ENCODE data around the gene ACVRL1.
A peak's percentile ranks its signal among the peaks of the same experiment; 100 is the strongest.
"Not testable (repeated sequence)": the region's sequence is repeated elsewhere in the genome, so short reads cannot be mapped to it uniquely, and the experiment has no call there.

ACVRL1 gene

DNA sequence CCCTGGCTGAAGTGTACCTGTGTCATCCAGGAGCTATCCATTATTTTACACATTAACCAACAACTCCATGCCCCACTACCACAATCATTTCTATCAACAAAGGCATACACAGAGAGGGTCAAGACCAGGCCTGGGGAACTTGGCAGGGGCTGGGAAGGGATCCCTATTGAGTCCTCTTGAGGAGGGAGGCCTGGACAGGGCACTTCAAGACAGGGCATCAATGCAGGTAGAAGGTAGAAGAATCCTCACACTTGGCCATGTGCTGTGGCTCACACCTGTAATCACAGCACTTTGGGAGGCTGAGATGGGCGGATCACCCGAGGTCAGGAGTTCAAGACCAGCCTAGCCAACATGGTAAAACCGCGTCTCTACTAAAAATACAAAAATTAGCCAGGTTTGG is 32.8 kb upstream of the ACVRL1 start:
- no peak for DNase-seq

DNA sequence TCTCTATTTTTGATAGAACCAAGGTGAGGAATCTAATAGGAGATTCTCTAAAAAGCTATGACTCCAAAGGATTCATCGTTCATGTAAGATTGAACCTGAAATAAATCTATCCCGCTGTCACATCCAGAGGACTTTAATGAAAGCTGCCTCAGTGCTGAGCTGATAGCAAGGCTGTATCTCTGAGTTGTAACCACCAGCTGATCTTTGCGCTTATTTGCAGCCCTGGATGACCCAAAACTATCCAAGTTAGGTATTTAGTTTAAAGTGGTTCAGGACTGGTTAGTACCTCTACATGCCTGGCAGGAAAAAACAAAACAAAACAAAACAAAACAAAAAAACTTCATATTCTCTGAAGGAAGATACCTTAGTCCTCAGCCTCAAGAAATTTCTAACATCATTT is 28.2 kb upstream of the ACVRL1 start:
- no peak for DNase-seq

DNA sequence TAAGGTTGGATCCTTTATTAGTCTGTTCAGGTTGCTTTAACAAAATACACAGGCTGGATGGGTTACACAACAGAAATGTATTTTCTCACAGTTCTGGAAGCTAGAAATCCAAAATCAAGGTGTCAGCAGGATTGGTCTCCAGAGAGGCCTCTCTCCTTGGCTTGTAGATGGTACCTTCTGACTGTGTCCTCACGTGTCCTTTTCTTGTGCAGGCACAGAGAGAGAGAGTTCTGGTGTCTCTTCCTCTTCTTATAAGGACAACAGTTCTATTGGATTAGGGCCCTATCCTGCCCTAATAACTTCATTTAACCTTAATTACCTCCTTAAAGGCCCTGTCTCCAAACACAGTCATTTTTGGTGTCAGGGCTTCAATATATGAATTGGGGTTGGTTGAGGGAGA is 24.0 kb upstream of the ACVRL1 start:
- DNase-seq = no peak

DNA sequence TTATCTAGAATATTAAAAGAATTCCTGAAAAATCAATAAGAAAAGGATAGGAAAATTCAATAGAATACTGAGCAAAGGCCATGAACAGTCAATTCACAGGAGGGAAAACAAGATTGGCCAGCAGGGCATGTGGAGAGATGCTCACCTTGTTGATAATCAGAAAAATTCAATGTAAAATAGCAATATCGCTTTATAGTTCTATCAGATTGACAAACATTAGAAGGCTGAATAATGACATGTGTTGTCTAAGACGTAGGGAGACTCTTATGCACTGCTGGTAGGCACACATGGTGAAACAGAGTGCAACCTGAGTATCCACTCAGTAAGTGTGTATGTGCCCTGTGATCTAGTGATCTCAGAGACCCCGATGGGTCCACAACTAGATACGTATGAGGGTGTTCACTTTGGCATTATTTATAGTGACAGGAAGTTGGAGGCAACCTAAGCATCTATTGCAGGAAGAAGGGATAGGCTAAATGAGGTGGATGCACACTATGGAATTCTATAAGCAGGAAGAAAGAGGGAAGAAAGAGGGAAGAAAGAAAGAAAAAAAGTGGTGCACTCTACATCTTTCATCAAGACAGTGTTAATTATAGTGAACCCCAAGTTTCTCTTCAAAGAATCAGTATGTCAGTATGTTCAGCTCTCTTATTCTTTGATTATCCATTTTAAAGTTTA is 23.2 kb upstream of the ACVRL1 start:
- DNase-seq = no peak

DNA sequence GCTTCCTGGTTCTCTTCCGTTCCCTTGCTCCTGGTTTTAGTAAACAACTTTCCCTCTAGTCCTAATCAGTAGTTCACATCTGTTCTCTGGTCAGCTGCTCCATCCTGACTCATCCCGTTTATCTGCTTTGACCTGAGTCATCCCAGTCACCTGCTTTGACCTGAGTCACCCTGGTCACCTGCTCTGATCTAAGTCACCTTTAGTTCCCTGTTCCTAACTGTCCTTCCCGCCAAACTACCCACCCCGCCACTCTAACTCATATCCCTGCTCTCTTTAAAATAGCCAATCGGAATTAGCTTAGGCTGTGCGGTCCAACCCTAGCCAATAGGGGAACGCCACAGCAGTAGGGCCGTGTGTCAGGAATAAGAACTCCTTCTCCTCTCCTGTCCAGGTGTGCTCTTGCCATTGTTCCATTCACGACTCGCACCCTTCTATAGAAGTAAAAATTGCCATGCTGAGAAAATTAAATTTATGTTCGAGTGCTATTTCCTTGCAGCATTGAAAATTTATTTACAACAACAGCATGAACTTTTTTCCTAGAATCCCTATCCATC is 22.6 kb upstream of the ACVRL1 start:
- DNase-seq = no peak

DNA sequence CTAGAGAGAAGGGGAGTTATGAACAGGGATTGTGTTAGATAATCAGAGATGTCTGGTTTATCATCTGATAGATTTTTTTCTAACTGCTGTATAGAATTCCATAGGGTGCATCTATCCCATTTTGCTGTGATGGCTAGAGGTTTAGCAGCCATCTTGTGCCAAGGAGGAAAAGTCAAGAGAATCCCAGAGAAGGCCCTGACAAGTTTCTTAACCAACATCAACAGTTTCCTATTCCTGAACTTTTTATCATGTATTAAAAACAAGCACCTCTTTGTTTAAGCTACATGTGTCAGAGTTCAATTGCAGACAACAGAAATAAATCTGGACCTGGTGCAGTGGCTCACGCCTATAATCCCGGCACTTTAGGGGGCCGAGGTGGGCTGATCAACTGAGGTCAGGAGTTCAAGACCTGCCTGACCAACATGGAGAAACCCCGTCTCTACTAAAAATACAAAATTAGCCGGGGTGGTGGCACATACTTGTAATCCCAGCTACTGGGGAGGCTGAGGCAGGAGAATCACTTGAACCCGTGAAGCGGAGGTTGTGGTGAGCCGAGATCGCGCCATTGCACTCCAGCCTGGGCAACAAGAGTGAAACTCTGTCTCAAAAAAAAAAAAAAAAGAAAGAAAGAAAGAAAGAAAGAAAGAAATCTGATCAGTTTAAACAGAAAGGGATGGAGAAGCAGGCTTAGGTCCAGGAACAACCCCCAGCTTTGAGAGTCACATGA is 21.8 kb upstream of the ACVRL1 start:
- DNase-seq = not testable (repeated sequence)

DNA sequence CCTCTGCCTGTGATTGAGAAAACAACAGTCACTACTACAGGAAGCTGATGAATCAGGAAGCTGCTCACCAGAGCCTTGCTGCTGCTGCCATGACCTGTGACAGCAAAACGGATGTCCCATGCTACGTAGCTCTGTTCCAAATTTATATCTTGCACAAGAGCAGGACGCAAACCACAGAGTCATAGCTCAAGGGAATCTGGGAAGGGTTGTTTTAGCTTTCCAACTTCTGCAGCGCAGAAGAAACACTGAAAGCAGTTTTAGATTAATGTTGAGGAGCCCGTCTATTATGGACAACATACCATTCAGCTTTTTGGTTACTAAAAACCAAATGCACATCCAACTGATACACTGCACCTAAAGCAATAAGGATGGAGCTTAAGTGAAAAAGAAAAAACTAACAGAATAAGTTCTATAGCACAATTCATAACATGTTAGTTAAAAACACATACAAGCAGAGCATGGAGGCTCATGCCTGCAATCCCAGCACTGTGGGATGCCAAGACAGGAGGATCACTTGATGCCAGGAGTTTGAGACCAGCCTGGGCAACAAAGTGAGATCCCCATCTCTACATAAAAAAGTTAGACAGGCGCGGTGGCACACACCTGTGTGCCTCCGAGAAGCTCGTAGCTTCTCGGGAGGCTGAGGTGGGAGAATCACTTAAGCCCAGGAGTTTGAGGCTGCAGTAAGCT is 21.1 kb upstream of the ACVRL1 start:
- DNase-seq = no peak

DNA sequence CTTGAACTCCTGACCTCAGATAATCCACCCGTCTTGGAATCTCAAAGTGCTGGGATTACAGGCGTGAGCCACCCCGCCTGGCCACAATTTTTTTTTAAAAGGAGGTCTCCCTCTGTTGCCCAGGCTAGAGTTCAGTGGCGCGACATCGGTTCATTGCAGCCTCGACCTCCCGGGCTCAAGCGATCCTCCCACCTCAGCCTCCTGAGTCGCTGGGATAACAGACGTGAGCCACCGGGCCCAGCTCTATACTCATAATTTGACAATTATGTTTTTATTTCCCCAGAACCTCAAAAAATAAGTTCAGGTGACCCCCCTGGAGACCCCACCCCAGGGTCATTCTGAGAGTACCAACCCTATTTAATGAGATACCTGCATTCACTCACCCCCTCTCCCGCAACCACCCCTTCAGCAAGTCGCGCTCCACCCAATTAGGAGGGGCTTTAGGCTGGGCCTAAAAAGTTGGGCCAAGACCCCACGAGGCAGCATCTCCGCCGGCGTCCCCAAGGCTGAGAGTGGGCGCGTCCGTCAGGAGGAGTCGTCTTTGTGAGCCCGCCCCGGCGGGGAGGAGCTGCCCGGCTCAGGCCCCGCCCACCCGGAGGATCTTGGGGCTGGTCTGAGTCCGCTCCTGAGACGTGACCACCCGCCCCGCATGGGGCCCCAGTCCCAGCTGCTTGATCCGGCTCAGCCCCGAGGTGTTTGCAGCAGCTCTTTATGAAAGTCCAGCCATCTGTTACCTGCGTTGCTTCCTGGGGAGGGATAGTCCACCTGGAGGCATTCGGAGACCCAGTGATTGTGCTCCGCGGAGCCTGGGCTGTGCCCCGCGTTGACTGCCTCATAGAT is 19.6 kb upstream of the ACVRL1 start, which contains the start of gene ANKRD33:
ANKRD33 (plus strand) TSS at position 628 of the 840 bp plus-strand sequence; CDS start at position 712, 84 bp downstream.
- no peak for DNase-seq

DNA sequence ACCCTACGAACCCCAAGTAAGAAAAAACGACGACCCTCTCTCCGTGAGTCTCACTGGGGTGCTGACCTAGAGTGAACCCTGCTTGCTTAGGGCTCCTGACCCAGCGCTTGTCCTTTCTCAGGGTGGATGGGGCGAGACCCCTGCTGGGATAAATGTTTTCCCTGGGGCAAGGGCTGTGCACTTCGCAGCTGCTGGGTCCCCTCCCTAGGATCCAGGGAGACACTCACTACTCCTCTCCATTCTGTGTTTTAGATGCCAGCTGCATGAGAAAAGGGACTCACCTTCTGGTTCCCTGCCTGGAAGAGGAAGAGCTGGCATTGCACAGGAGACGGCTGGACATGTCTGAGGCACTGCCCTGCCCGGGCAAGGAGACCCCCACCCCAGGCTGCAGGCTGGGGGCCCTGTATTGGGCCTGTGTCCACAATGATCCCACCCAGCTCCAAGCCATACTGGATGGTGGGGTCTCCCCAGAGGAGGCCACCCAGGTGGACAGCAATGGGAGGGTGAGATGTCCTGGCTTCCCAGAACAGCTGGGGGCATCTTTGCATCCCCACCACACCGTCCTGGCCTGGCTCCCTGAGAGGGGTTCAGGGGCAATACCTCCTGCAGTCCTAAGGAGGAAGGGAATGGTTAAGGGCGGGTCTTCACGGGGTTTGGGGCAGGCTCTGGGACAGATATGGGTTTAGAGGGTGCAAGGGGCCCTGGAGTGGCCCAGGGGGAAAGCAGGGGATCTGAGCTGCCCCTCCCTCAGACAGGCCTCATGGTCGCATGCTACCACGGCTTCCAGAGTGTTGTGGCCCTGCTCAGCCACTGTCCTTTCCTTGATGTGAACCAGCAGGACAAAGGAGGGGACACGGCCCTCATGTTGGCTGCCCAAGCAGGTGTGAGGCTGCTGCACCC is 18.7 kb upstream of the ACVRL1 start:
- DNase-seq = no peak

DNA sequence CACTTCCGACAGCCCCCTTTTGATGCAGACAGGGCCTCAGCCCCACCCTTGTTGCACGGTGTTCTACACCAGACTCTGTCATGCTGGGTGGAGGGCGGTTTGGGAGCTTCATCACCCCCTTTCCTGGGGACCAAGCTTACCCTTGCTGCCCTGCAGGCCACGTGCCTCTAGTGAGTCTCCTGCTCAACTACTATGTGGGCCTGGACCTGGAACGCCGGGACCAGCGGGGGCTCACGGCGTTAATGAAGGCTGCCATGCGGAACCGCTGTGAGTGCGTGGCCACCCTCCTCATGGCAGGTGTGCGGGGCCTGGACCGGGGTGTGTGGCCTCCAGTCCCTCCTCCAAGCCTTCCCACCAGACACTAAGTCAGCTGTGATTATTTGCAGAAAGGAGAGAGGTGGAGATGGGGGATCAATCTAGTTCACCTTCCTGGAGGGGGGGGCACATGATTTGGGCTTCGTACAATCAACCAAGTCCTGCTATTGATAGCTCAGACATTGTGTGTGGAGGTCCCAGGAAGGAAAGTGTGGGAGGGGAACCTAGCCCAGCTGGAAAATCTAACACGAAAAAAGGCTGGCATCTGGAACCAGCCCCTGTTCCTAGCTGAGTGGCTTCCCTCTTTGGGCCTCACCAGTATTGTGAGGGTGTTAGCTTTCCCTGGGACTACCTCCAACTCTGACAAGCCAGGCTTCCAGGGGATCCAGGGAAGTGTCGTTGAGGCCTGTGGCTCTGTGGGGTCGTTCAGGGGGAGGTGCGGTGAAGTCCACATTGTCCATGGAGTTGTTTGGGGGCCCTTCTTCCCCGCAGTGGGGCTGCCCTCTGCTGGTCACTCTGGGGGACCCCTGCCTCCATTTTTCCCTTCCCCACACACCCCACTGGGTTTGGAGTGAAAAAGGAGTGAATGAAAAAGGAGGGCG is 17.8 kb upstream of the ACVRL1 start:
- DNase-seq = no peak

DNA sequence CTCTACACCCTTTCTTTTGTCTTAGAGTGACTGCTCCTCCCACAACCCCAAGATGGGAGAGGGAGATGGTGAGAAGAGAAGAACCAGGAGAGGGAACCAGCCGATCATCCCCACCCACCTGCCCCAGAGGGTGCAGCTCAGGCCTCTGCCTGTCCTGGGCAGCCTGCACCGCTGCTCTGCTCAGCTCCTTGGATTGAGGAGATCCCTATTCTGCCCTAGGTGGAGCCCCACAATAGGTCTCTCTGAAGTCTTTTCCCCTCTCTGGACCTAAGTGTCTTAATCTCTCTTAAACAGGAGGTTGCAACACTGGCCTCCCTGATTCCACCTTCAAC is 17.2 kb upstream of the ACVRL1 start:
- DNase-seq = no peak

DNA sequence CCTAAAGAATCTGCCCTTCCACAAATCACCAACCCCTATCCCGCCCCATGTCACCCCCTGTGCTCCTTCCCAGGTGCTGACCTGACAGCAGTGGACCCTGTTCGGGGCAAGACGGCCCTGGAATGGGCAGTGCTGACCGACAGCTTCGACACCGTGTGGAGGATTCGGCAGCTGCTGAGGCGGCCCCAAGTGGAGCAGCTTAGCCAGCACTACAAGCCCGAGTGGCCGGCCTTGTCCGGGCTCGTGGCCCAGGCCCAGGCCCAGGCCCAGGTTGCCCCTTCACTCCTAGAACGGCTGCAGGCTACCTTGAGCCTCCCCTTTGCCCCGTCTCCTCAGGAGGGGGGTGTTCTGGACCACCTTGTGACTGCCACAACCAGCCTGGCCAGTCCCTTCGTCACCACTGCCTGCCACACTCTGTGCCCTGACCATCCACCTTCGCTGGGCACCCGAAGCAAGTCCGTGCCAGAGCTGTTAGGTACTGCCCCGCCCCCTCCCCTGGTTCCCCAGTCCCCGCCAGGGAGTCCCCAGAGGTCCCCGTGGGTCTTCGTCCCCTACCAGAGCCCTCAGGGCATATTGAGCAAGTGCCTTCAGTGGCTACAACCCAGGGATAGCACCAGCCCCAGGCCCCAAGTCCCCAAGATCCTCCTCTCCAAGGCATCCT is 16.7 kb upstream of the ACVRL1 start:
- no peak for DNase-seq

DNA sequence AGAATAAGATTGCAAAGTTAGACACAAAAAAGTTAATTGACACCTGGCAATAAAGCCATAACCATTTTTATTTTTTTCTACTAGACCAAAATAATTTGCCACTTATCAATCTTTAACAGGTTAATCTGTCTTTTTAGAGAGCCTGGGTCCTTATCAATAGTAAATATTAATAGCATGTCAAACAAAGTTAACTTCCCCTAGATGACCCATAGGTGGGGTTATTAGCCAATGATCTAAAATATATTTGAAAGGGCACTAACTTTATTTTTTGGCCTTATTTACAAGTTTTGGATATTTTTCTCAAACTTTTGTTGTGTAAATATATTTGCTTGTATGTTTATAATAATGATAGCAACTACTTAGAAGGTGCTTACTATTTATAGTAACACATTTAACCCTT is 15.5 kb upstream of the ACVRL1 start:
- DNase-seq = peak in 1 of 2 experiments; percentile 11

DNA sequence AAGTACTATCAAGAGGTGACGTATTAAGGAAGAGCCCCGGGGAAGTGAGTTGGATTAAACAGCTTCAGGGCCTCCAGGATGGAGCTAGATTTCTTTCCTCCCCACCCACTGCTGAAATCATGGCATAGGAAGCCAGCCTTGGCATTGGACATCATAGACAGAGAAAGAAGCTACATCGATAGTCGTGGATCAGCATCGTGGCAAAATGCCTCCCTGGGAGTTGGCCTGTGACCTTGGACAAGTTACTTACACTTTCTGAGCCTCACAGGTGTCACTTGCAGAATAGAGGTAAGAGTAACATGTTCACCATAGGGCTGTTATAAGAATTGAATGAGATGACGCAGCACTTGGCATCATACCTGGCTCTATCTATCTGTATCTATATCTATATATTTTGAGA is 13.5 kb upstream of the ACVRL1 start:
- DNase-seq = no peak

DNA sequence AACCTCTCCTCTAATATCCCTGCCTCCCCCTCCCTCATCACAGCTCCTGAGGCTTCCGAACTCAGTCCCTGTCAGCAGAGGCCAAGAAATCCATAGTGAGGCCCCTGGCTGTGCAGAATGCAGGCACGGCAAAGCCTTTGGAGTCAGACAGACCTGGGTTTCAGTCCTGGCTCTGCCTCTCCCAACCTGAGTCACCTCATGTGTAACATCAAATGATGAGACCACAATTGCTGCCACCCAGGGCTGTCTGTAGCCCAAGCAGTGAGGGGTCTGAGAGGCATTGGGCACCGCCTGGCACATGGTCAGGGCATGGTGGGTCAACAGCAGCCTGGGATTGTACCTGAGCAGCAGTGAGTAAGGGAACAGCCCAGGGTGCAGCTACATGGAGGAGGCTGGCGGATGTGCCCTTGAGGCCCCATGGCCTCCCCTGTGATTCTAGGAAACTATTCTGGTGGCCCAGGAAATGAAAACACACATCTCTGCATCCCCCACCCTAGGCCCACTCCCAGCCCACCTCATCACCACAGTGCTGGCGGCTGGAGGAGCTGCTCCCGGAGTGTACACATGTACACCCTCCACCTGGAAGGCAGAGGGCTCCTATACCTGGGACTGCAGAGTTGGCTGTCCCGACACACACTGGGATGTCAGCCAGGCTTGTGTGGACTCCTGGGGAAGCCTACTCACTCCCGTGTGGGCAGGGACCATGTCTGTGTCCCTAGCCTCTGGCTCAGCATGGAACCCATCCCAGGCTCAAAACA is 11.7 kb upstream of the ACVRL1 start:
- no peak for DNase-seq

DNA sequence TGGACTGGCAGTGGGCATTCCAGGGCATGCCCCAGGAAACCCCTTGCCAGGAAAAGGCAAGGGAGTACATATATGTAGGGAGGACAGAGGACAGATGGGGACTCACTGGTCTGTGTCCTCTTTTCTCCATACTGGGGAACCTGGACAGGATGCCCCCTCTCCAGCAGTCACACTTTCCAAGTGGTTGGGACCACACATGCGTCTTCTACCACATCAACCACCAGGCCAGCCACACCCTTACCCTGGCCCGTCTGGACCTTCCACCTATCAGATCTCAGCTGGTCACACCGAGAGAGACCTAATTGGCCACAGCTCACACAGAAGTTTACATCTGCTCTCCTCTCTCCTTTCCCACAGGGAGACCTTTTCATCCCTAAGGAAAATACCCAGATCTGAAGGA is 11.1 kb upstream of the ACVRL1 start:
- DNase-seq = no peak

DNA sequence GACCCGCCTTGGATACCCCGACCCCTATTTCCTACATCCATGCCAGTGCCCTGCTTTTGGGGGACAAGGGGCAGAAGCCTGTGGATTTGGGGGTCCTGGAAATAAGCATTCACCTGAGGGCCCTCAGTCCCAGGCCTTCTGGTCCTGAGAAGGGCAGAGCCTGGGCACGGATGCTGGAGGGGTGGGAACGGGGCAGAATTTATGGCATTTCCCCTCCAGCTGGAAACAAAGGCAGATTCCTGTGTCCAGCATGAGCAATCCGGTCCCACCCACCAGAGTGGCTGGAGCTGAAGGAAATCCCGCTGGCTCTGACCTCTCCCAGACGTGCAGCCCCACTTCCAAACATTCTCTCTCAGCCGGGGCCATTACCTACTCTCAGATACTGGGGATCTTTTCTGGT is 10.1 kb upstream of the ACVRL1 start:
- DNase-seq = no peak

DNA sequence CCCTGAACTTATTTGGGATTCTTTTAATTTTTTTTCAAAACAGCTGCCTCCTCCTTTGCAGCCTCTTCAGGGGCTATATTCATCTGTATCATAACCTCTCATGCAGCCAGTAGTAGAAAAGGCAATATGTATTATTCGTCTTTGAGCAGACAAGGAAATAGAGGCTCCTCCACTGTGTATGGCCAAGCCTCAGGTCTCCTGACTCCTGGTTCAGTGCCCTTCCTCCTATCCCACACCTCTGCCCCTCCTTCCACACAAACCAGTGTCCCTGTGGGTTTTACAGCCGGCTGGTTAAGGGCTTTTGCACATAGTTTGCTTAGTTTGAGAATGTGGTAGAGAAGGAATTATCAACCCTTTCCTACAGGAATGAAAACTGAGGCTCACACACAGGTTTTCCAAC is 8.8 kb upstream of the ACVRL1 start:
- no peak for DNase-seq

DNA sequence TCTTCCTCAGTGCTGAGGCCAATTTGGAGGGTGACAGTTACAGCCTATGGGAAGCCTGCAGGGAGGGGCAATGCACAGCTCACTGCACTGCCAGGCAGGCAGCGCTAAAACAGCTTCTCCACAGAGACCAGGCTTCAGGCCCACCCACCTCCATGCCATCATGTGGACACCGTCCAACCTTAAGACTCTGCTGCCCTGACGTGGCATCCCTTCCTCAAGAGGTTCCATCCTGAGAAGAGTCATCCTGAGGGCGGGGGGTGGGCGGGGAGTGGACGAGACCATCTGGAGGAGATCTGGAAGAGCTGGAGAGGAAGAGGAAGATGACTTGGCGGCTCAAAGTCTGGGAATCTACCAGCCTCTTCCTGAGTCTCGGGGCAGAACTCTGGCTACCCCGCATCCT is 8.4 kb upstream of the ACVRL1 start:
- no peak for DNase-seq

All from NCI-H446 (cell line).